Measurements from ENCODE around the gene GLRX.

Gene GLRX

GRCh38 chr5:95841914-95842812 is 19.6 kb upstream of the GLRX start:
- H3K27me3 ChIP-seq (ENCODE audit: low read length): no peaks in the 10 kb centered on the region
- H3K79me2 ChIP-seq (ENCODE audit: insufficient read depth, low read length): no peaks in the 10 kb centered on the region
- no peak overlapping the region for H3K9ac ChIP-seq (ENCODE audit: low read length)
- TF ChIP-seq CTCF (IDR thresholded peaks at IDR 0.05; ENCODE audit: insufficient read depth, low read length, poor library complexity, severe bottlenecking): no peak
- TF ChIP-seq EZH2phosphoT487 (conservative IDR thresholded peaks at IDR 0.05; ENCODE audit: low read length): no peak
- H3K9me3 ChIP-seq (ENCODE audit: insufficient read depth, low read length): no peaks in the 10 kb centered on the region
- no peaks in the 10 kb centered on the region for H3F3A ChIP-seq (ENCODE audit: insufficient read depth)
- no peak overlapping the region for H2AFZ ChIP-seq (ENCODE audit: low read depth, low read length, severe bottlenecking)
- H3K36me3 ChIP-seq (ENCODE audit: low read length): no peaks in the 10 kb centered on the region
- H3K4me3 ChIP-seq (ENCODE audit: insufficient read depth, low read length, poor library complexity, severe bottlenecking): no peak overlapping the region
- H3K27ac ChIP-seq (ENCODE audit: low read depth, low read length): no peak overlapping the region
- H4K20me1 ChIP-seq (ENCODE audit: low read depth, low read length): no peaks in the 10 kb centered on the region
- H3K9me2 ChIP-seq (replicated peaks; ENCODE audit: insufficient read depth, low read length): no peaks in the 10 kb centered on the region
- H3K4me2 ChIP-seq (ENCODE audit: low read depth, low read length, poor library complexity, severe bottlenecking): no peak overlapping the region

GRCh38 chr5:95840956-95841705 is 18.6 kb upstream of the GLRX start:
- no peak for TF ChIP-seq CTCF (IDR thresholded peaks at IDR 0.05; ENCODE audit: insufficient read depth, low read length, poor library complexity, severe bottlenecking)
- no peak for TF ChIP-seq EZH2phosphoT487 (conservative IDR thresholded peaks at IDR 0.05; ENCODE audit: low read length)

GRCh38 chr5:95839658-95840057 is 17.1 kb upstream of the GLRX start:
- H3K9me3 ChIP-seq (ENCODE audit: insufficient read depth, low read length): no peaks in the 10 kb centered on the region
- no peaks in the 10 kb centered on the region for H4K20me1 ChIP-seq (ENCODE audit: low read depth, low read length)
- H2AFZ ChIP-seq (ENCODE audit: low read depth, low read length, severe bottlenecking): no peak overlapping the region
- H3K4me2 ChIP-seq (ENCODE audit: low read depth, low read length, poor library complexity, severe bottlenecking): no peak overlapping the region
- no peak overlapping the region for H3K4me3 ChIP-seq (ENCODE audit: insufficient read depth, low read length, poor library complexity, severe bottlenecking)
- H3K79me2 ChIP-seq (ENCODE audit: insufficient read depth, low read length): no peaks in the 10 kb centered on the region
- no peak overlapping the region for H3K9ac ChIP-seq (ENCODE audit: low read length)
- no peaks in the 10 kb centered on the region for H3K9me2 ChIP-seq (replicated peaks; ENCODE audit: insufficient read depth, low read length)
- TF ChIP-seq CTCF (IDR thresholded peaks at IDR 0.05; ENCODE audit: insufficient read depth, low read length, poor library complexity, severe bottlenecking): no peak
- no peak for TF ChIP-seq EZH2phosphoT487 (conservative IDR thresholded peaks at IDR 0.05; ENCODE audit: low read length)
- no peak overlapping the region for H3K27ac ChIP-seq (ENCODE audit: low read depth, low read length)
- H3K27me3 ChIP-seq (ENCODE audit: low read length): no peaks in the 10 kb centered on the region
- no peaks in the 10 kb centered on the region for H3K36me3 ChIP-seq (ENCODE audit: low read length)
- H3F3A ChIP-seq (ENCODE audit: insufficient read depth): peaks cover 7% of the 10 kb centered on the region

More at GRCh38 chr5:95840956-95841705, 18.6 kb upstream of the GLRX start:
- no peak overlapping the region for H3K4me3 ChIP-seq (ENCODE audit: insufficient read depth, low read length, poor library complexity, severe bottlenecking)
- H4K20me1 ChIP-seq (ENCODE audit: low read depth, low read length): no peaks in the 10 kb centered on the region
- H3K4me2 ChIP-seq (ENCODE audit: low read depth, low read length, poor library complexity, severe bottlenecking): no peak overlapping the region
- H3K9ac ChIP-seq (ENCODE audit: low read length): no peak overlapping the region
- H3F3A ChIP-seq (ENCODE audit: insufficient read depth): 0 out of 2 replicates have a peak, but pooled peaks cover 1% of the 10 kb centered on the region
- H3K79me2 ChIP-seq (ENCODE audit: insufficient read depth, low read length): no peaks in the 10 kb centered on the region
- H3K36me3 ChIP-seq (ENCODE audit: low read length): no peaks in the 10 kb centered on the region
- no peaks in the 10 kb centered on the region for H3K27me3 ChIP-seq (ENCODE audit: low read length)
- no peaks in the 10 kb centered on the region for H3K9me3 ChIP-seq (ENCODE audit: insufficient read depth, low read length)
- H2AFZ ChIP-seq (ENCODE audit: low read depth, low read length, severe bottlenecking): no peak overlapping the region
- no peak overlapping the region for H3K27ac ChIP-seq (ENCODE audit: low read depth, low read length)
- H3K9me2 ChIP-seq (replicated peaks; ENCODE audit: insufficient read depth, low read length): no peaks in the 10 kb centered on the region
